ENCODE results near the gene RABGAP1L.

Gene RABGAP1L

DNA sequence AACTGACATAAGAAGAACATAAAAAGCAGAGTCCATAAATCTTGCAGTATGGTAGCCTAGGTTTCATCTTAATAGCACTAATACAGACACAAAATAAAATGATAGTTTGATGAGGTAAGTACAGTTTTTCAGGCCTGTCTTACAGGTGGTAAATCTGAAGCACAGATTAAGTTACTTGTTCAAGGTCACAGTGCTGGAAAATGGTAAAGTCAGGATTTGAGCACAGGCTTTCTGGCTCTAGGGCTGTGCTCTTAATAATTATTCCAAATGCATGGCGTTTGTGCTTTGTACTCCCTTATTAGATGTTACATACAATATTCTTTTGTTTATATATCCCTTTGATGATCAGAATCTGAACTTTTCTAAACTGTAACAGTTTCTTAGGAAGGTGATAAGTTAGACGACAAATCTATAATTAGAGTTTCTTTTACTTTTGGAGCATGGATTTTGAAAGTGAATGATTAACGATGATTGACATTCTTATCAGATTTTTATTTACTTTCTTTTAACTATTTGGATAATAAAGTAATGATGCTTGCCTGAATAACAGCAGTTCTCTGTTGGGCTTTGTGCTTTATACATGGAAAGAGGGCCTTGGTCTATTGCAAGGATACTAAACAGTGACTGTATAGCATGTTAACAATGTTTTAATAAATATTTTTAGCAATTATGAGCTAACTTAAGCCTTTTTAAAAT, 738.9 kb downstream of the RABGAP1L start:
- in situ Hi-C loops (cut with HindIII; ENCODE audit: low pct_unique_long_range_greater_than_20kb, low sequenced_read_pairs) = no loop called here
- DNase-seq (ENCODE audit: low read depth in 1 of 2, low spot score in 1 of 2) = no peak
- no peak for TF ChIP-seq JUND (IDR thresholded peaks at IDR 0.05; ENCODE audit: low read depth)

DNA sequence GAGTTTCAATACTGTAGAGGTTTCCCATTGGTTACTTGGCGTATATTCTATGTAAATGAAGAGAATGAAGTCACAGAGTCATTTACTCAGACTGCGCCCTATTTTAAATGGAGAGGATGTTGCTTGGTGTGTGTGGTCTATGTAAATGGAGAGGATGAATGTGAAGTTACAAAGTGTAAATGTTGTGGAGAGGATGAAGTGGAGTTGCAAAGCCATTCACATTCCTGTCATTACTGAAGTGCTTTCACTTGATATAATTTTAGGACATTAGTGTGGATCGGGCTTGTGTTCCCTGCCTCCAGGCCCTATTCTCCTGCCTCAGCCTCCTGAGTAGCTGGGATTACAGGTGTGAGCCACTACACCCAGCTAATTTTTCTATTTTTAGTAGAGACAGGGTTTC, 741.0 kb downstream of the RABGAP1L start:
- no peak for DNase-seq (ENCODE audit: low read depth in 1 of 2, low spot score in 1 of 2)
- in situ Hi-C loops (cut with HindIII; ENCODE audit: low pct_unique_long_range_greater_than_20kb, low sequenced_read_pairs) = no loop called here
- TF ChIP-seq JUND (IDR thresholded peaks at IDR 0.05; ENCODE audit: low read depth) = no peak

GRCh38 chr1:174902531-174903099, 743.3 kb downstream of the RABGAP1L start:
- no peak for TF ChIP-seq JUND (IDR thresholded peaks at IDR 0.05; ENCODE audit: low read depth)
- no peak for DNase-seq (ENCODE audit: low read depth in 1 of 2, low spot score in 1 of 2)
- in situ Hi-C loops (cut with HindIII; ENCODE audit: low pct_unique_long_range_greater_than_20kb, low sequenced_read_pairs) = no loop called here

DNA sequence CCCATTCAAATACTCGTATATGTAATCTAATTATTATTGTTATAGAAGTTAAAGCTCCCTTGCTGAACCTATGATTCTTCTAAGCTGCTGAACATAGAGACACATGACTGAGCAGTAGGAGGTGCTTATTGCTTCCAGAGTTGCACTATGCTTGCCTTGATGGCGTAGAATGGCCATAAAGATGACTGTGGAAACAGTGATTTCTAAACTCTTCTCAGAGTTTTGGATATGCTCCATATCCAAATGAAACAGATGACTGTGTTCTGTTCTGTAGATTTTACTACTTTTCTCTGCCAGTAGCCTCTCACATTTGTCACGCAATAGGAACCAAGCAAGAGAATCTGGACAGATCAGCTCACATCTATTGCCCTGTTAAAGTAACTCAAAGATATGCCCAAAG, 752.3 kb downstream of the RABGAP1L start:
- no peak for DNase-seq (ENCODE audit: low read depth in 1 of 2, low spot score in 1 of 2)
- in situ Hi-C loops (cut with HindIII; ENCODE audit: low pct_unique_long_range_greater_than_20kb, low sequenced_read_pairs) = no loop called here
- no peak for TF ChIP-seq JUND (IDR thresholded peaks at IDR 0.05; ENCODE audit: low read depth)

DNA sequence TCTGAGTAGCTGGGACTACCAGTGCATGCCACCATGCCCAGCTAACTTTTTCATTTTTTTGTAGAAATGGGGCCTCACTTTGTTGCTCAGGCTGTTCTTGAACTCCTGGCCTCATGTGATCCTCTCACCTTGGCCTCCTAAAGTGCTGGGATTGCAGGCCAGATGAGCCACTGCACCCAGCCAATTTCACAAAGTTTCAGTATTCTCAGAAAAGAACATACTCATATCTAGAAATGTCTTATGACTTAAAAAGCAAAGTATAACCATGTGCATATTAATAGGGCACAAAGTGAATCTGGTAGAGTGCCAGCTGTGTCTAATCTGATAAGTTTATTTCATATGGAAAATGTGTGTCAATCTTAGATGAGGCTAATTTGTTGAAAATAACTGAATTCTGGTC, 752.9 kb downstream of the RABGAP1L start:
- TF ChIP-seq JUND (IDR thresholded peaks at IDR 0.05; ENCODE audit: low read depth) = no peak
- DNase-seq (ENCODE audit: low read depth in 1 of 2, low spot score in 1 of 2) = no peak
- in situ Hi-C loops (cut with HindIII; ENCODE audit: low pct_unique_long_range_greater_than_20kb, low sequenced_read_pairs) = no loop called here

GRCh38 chr1:174913225-174913903, 754.0 kb downstream of the RABGAP1L start:
- no peak for DNase-seq (ENCODE audit: low read depth in 1 of 2, low spot score in 1 of 2)
- in situ Hi-C loops (cut with HindIII; ENCODE audit: low pct_unique_long_range_greater_than_20kb, low sequenced_read_pairs) = no loop called here
- no peak for TF ChIP-seq JUND (IDR thresholded peaks at IDR 0.05; ENCODE audit: low read depth)

DNA sequence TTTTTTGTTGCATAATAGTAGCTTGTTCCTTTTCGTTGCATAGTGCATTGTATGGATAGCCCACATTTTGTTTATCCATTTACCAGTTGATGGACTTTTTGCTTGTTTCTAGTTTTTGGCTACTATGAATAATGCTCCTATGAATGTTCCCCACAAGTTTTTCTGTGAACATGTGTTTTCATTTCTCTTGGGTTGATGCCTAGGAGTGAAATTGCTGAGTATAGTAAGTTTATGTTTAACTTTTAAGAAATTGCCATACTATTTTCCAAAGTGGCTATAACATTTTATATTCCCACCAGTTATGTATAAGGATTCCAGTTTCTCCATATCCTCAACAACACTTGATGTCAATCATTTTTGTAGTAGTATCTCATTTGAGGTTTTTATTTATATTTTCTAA, 755.7 kb downstream of the RABGAP1L start:
- DNase-seq (ENCODE audit: low read depth in 1 of 2, low spot score in 1 of 2) = no peak
- TF ChIP-seq JUND (IDR thresholded peaks at IDR 0.05; ENCODE audit: low read depth) = no peak
- in situ Hi-C loops (cut with HindIII; ENCODE audit: low pct_unique_long_range_greater_than_20kb, low sequenced_read_pairs) = no loop called here

- no peak for DNase-seq (ENCODE audit: low read depth in 1 of 2, low spot score in 1 of 2)
- no peak for TF ChIP-seq JUND (IDR thresholded peaks at IDR 0.05; ENCODE audit: low read depth)
- in situ Hi-C loops (cut with HindIII; ENCODE audit: low pct_unique_long_range_greater_than_20kb, low sequenced_read_pairs) = no loop called here
These were observed 757.5 kb downstream of the RABGAP1L start for GRCh38 chr1:174916846-174917245.

DNA sequence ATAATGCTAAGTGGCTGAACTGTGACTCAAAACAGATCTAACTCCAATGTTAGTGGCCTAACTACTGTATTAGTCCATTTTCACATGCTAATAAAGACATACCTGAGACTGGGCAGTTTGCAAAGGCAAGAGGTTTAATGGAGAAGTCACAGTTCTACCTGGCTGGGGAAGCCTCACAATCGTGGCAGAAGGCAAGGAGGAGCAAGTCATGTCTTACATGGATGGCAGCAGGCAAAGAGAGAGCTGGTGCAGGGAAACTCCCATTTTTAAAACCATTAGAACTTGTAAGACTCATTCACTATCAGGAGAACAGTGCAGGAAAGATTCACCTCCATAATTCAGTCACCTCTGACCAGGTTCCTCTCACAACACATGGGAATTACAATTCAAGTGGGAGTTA, 760.8 kb downstream of the RABGAP1L start:
- in situ Hi-C loops (cut with HindIII; ENCODE audit: low pct_unique_long_range_greater_than_20kb, low sequenced_read_pairs) = no loop called here
- no peak for DNase-seq (ENCODE audit: low read depth in 1 of 2, low spot score in 1 of 2)
- TF ChIP-seq JUND (IDR thresholded peaks at IDR 0.05; ENCODE audit: low read depth) = no peak

GRCh38 chr1:174922121-174922520, 762.8 kb downstream of the RABGAP1L start:
- no peak for TF ChIP-seq JUND (IDR thresholded peaks at IDR 0.05; ENCODE audit: low read depth)
- in situ Hi-C loops (cut with HindIII; ENCODE audit: low pct_unique_long_range_greater_than_20kb, low sequenced_read_pairs) = no loop called here
- DNase-seq (ENCODE audit: low read depth in 1 of 2, low spot score in 1 of 2) = no peak

DNA sequence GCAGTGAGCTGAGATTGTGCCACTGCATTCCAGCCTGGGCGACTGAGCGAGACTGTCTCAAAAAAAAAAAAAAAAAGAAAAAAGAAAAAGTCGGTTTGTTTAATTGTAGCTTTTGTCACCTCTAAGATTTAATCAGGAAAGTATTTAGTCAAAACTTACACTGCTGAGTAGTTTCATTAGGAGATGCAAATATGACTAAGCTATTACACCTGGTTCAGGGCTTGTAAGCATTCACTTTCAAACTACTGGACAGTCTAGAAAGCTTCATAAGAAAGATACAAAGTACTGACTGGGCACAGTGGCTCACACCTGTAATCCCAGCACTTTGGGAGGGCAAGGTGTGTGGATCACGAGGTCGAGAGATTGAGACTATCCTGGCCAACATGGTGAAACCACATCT, 764.5 kb downstream of the RABGAP1L start:
- in situ Hi-C loops (cut with HindIII; ENCODE audit: low pct_unique_long_range_greater_than_20kb, low sequenced_read_pairs) = no loop called here
- TF ChIP-seq JUND (IDR thresholded peaks at IDR 0.05; ENCODE audit: low read depth) = no peak
- DNase-seq (ENCODE audit: low read depth in 1 of 2, low spot score in 1 of 2) = no peak

DNA sequence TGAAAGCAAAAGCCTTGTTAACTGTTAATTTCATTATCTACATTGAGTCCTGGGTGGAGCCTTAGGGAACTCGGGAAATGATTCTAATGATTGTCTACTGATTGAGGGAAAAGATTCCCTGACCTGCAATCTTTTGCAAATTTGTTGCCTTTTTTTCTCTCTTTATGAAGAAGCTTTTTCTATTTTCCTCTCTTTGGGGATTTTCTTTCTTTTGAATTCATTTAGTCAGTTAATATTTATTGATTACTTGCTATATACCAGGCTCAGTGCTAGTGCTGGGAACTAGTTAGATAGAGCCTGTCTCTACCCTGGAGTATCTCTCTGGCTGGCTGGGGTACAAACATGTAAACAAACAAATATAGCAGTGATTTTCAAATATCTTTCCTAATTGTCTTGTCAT, 769.2 kb downstream of the RABGAP1L start:
- in situ Hi-C loops (cut with HindIII; ENCODE audit: low pct_unique_long_range_greater_than_20kb, low sequenced_read_pairs) = no loop called here
- TF ChIP-seq JUND (IDR thresholded peaks at IDR 0.05; ENCODE audit: low read depth) = no peak
- DNase-seq (ENCODE audit: low read depth in 1 of 2, low spot score in 1 of 2) = no peak

- no peak for DNase-seq (ENCODE audit: low read depth in 1 of 2, low spot score in 1 of 2)
- in situ Hi-C loops (cut with HindIII; ENCODE audit: low pct_unique_long_range_greater_than_20kb, low sequenced_read_pairs) = no loop called here
- TF ChIP-seq JUND (IDR thresholded peaks at IDR 0.05; ENCODE audit: low read depth) = no peak
These were observed 771.9 kb downstream of the RABGAP1L start for GRCh38 chr1:174931214-174931613.
